ENCODE measurements around the gene FBXL7. TPM values are rescaled to one million over a fixed set of nuclear protein-coding genes. Genes with fewer than 3 reads are reported as not detected.

Gene FBXL7
- total and polyA plus RNA-seq, 9 of the 15 experiments (the other 6 are each of a cell fraction or from before 2014, with no cell fraction given): 0.04 to 0.08 TPM; not detected in 7

GRCh38 chr5:15630441-15630840 is 130.5 kb downstream of the FBXL7 start (continued):
- TF ChIP-seq ZNF511 (CRISPR knock-in tag; IDR thresholded peaks at IDR 0.05): no peak
- no peak for TF ChIP-seq PRPF4 (IDR thresholded peaks at IDR 0.05; ENCODE audit: insufficient read depth, low read depth, low read length, poor library complexity, severe bottlenecking)

- H3K9me1 ChIP-seq (ENCODE audit: control insufficient read depth, insufficient read depth, low read length): no peaks in the 10 kb centered on the region
- H3K27ac ChIP-seq (ENCODE audit: extremely low read depth, low read depth, low read length): no peak overlapping the region
- FAIRE-seq (no peak), ATAC-seq (no peak), DNase-seq (ENCODE audit: extremely low read depth in 1 of 4, low spot score in 3 of 4) (no peak)
- no peak overlapping the region for H3K4me2 ChIP-seq (ENCODE audit: insufficient read depth, low read length)
- no TSS peak for BruUV-seq (replicated peaks)
- 0% methylated on average over 4 of the region's 4 CpGs for WGBS (ENCODE audit: insufficient coverage, low coverage, missing lambda C conversion rate)
- CTCF ChIA-PET (ENCODE audit: low intra/inter-chr PET ratio): no interaction called here
- POLR2A ChIA-PET: interaction anchor here (0.8 kb wide), 1 partner anchor 11 kb away, joined by 3 read pairs; no protein-coding TSS in a partner anchor
- H3K4me3 ChIP-seq: no peak overlapping the region
- no peaks in the 10 kb centered on the region; the same call in 1 of the 2 replicates for H3K9me3 ChIP-seq (replicated peaks; ENCODE audit: control insufficient read depth, insufficient read depth, low read depth, low read length)
- H3K27me3 ChIP-seq (ENCODE audit: control insufficient read depth in 2 of 2, insufficient read depth in 2 of 2, low read length in 2 of 2): no peaks in the 10 kb centered on the region
- H3K36me3 ChIP-seq (ENCODE audit: control insufficient read depth, insufficient read depth, low read length): no peaks in the 10 kb centered on the region
- H3K4me1 ChIP-seq (replicated peaks in 1 of 2; ENCODE audit: control insufficient read depth in 2 of 2, insufficient read depth in 2 of 2, low read length in 2 of 2): no peaks in the 10 kb centered on the region
- H3K79me2 ChIP-seq (ENCODE audit: control insufficient read depth, insufficient read depth, low read length): no peaks in the 10 kb centered on the region
- no peak for TF ChIP-seq ZNF408 (CRISPR knock-in tag; IDR thresholded peaks at IDR 0.05; ENCODE audit: low read depth)
- TF ChIP-seq MCM7 (IDR thresholded peaks at IDR 0.05): no peak
- no peak for TF ChIP-seq ZNF212 (CRISPR knock-in tag; IDR thresholded peaks at IDR 0.05)
- TF ChIP-seq ZEB2 (IDR thresholded peaks at IDR 0.05): no peak
- no peak for TF ChIP-seq SIX5 (IDR thresholded peaks at IDR 0.05; ENCODE audit: borderline replicate concordance in 1 of 2, insufficient read depth in 1 of 2, low read depth in 1 of 2, low read length in 2 of 2)
- TF ChIP-seq PHB (CRISPR knock-in tag; IDR thresholded peaks at IDR 0.05): no peak
- TF ChIP-seq KDM5B (IDR thresholded peaks at IDR 0.05; ENCODE audit: insufficient replicate concordance, low read depth, low read length): no peak
- TF ChIP-seq, protein P1, sequence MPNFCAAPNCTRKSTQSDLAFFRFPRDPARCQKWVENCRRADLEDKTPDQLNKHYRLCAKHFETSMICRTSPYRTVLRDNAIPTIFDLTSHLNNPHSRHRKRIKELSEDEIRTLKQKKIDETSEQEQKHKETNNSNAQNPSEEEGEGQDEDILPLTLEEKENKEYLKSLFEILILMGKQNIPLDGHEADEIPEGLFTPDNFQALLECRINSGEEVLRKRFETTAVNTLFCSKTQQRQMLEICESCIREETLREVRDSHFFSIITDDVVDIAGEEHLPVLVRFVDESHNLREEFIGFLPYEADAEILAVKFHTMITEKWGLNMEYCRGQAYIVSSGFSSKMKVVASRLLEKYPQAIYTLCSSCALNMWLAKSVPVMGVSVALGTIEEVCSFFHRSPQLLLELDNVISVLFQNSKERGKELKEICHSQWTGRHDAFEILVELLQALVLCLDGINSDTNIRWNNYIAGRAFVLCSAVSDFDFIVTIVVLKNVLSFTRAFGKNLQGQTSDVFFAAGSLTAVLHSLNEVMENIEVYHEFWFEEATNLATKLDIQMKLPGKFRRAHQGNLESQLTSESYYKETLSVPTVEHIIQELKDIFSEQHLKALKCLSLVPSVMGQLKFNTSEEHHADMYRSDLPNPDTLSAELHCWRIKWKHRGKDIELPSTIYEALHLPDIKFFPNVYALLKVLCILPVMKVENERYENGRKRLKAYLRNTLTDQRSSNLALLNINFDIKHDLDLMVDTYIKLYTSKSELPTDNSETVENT (CRISPR knock-in tag; IDR thresholded peaks at IDR 0.05): no peak
- no peak for TF ChIP-seq ZNF316 (IDR thresholded peaks at IDR 0.05)
- no peak for TF ChIP-seq ARID1B (IDR thresholded peaks at IDR 0.05)
- no peak for TF ChIP-seq NFE2L1 (tag; IDR thresholded peaks at IDR 0.05; ENCODE audit: borderline replicate concordance, low read depth)
- in situ Hi-C loops (cut with MboI): no loop called here
- no peaks in the 10 kb centered on the region for H4K20me1 ChIP-seq (replicated peaks; ENCODE audit: control insufficient read depth, insufficient read depth, low read length)
- no peak overlapping the region for H3K9ac ChIP-seq (ENCODE audit: insufficient read depth in 1 of 2, low read depth in 2 of 2, low read length in 2 of 2)
- intact Hi-C loops (cut with micrococcal nuclease): no loop called here
- no peak overlapping the region for H2AFZ ChIP-seq (ENCODE audit: low read depth, low read length)
Measured at GRCh38 chr5:15634591-15635288, 134.8 kb downstream of the FBXL7 start.

Data from K562 (cell line).